Trophoblast cell (in vitro differentiated cells and primary cell): Measurements from ENCODE around the gene YWHAE.

Experiments
- DNase-seq, 2 donors: peaks; one replicate each; pipeline ENCODE4 v3.0.0-alpha.2; 2016
- H2AFZ ChIP-seq: 2 replicates; pipeline ENCODE4 v1.6.1; 2013; ENCODE audit warnings: low read length, moderate library complexity, mild to moderate bottlenecking; ENCODE audit not compliant: insufficient read depth, poor library complexity
- H2AK5ac ChIP-seq: 2 replicates; pipeline ENCODE4 v1.6.1; 2013; ENCODE audit warnings: mild to moderate bottlenecking, low read length
- H2BK120ac ChIP-seq: 2 replicates; pipeline ENCODE4 v1.6.1; 2013; ENCODE audit warnings: low read length, mild to moderate bottlenecking, moderate library complexity; ENCODE audit not compliant: insufficient read depth, poor library complexity
- H2BK12ac ChIP-seq: 2 replicates; pipeline ENCODE4 v1.6.1; 2013; ENCODE audit warnings: mild to moderate bottlenecking, low read length, moderate library complexity
- H2BK5ac ChIP-seq: 2 replicates; pipeline ENCODE4 v1.6.1; 2013; ENCODE audit warnings: low read length, low read depth, moderate library complexity, mild to moderate bottlenecking; ENCODE audit not compliant: poor library complexity
- H3K14ac ChIP-seq: 2 replicates; pipeline ENCODE4 v1.6.1; 2013; ENCODE audit warnings: mild to moderate bottlenecking, low read length
- H3K18ac ChIP-seq: 2 replicates; pipeline ENCODE4 v1.6.1; 2013; ENCODE audit warnings: mild to moderate bottlenecking, low read length
- H3K23ac ChIP-seq: 2 replicates; pipeline ENCODE4 v1.6.1; 2013; ENCODE audit warnings: low read length
- H3K27ac ChIP-seq: 2 replicates; pipeline ENCODE4 v1.5.1; 2013; ENCODE audit warnings: low read depth, mild to moderate bottlenecking, inconsistent platforms, low read length, moderate library complexity
- H3K27me3 ChIP-seq: 2 replicates; pipeline ENCODE4 v1.6.1; 2013; ENCODE audit warnings: inconsistent platforms, mild to moderate bottlenecking, low read length, moderate library complexity; ENCODE audit not compliant: insufficient read depth
- H3K36me3 ChIP-seq, 2 experiments: 1 replicate in 1 of 2; 2 replicates in 1 of 2; pipeline ENCODE4 v1.6.1; 2013; ENCODE audit warnings: low read length in 2 of 2, mild to moderate bottlenecking in 2 of 2, moderate library complexity in 1 of 2; ENCODE audit not compliant: insufficient read depth in 2 of 2, control insufficient read depth in 1 of 2
- H3K4ac ChIP-seq: 2 replicates; pipeline ENCODE4 v1.6.1; 2013; ENCODE audit warnings: low read depth, mild to moderate bottlenecking, low read length, moderate library complexity
- H3K4me1 ChIP-seq, 2 experiments: 1 replicate in 1 of 2; 2 replicates in 1 of 2; pipeline ENCODE4 v1.6.1; 2013; ENCODE audit warnings: low read length in 2 of 2, mild to moderate bottlenecking in 2 of 2, moderate library complexity in 1 of 2; ENCODE audit not compliant: insufficient read depth in 2 of 2, control insufficient read depth in 1 of 2
- H3K4me2 ChIP-seq: 2 replicates; pipeline ENCODE4 v1.6.1; 2013; ENCODE audit warnings: inconsistent platforms, mild to moderate bottlenecking, low read length, moderate library complexity
- H3K4me3 ChIP-seq: 2 replicates; pipeline ENCODE4 v1.5.1; 2013; ENCODE audit warnings: mild to moderate bottlenecking, low read depth, low read length, inconsistent platforms
- H3K79me1 ChIP-seq: one replicate; pipeline ENCODE4 v1.6.1; 2013; ENCODE audit warnings: low read length
- H3K79me2 ChIP-seq: 2 replicates; pipeline ENCODE4 v1.6.1; 2013; ENCODE audit warnings: low read length, mild to moderate bottlenecking; ENCODE audit not compliant: control insufficient read depth, insufficient read depth, poor library complexity
- H3K9ac ChIP-seq: 2 replicates; pipeline ENCODE4 v1.6.1; 2013; ENCODE audit warnings: mild to moderate bottlenecking, low read length
- H3K9me3 ChIP-seq: 2 replicates; pipeline ENCODE4 v1.6.1; 2013; ENCODE audit warnings: low read depth, mild to moderate bottlenecking, control low read depth, inconsistent platforms, low read length; ENCODE audit not compliant: insufficient read depth
- H4K12ac ChIP-seq: 2 replicates; pipeline ENCODE4 v1.6.1; 2013; ENCODE audit warnings: low read depth, mild to moderate bottlenecking, low read length, moderate library complexity
- H4K8ac ChIP-seq: 2 replicates; pipeline ENCODE4 v1.6.1; 2013; ENCODE audit warnings: low read depth, mild to moderate bottlenecking, low read length, moderate library complexity
- H4K91ac ChIP-seq: one replicate; pipeline ENCODE4 v1.6.1; 2013; ENCODE audit warnings: low read depth, mild to moderate bottlenecking, low read length, moderate library complexity
- WGBS: extraction: QIAGEN DNeasy Blood & Tissue Kit; methylation state at CpG from one replicate; pipeline ENCODE4 v1.1.7; 2013; ENCODE audit warnings: missing lambda C conversion rate; ENCODE audit not compliant: insufficient read length, insufficient coverage; ENCODE audit errors: extremely low coverage; 5-methylcytosine and 5-hydroxymethylcytosine counted together

The YWHAE gene

DNA sequence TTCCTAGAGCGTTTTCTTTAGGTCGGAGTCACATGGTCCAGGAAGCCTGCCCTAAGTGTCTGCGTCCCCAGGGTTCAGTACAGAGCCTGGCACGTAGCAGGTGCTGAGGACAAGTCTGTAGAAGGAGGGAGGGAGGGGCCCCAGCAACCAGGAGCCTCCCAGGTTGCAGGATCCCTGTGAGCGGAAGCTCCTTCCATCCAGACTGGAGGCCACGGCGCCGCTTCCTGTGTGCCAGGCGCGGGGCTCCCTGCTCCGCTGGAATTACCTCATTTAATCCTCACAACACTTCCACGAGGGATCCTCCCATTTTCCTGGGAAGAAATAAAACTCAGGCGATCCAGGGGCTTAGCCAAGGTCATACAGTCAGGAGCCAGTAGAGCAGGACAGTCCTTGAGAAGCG is 98.5 kb downstream of the YWHAE start:
- Histone ChIP-seq H3K9me3 (no peaks in the 10 kb centered on the region), H4K91ac (no peak overlapping the region), H3K27ac (no peak overlapping the region), H4K12ac (no peak overlapping the region), H2AFZ (no peak overlapping the region), H3K27me3 (no peaks in the 10 kb centered on the region), H3K18ac (no peak overlapping the region), H3K4ac (no peak overlapping the region), H3K14ac (no peak overlapping the region), H3K4me2 (no peak overlapping the region), H2BK5ac (no peak overlapping the region), H3K9ac (no peak overlapping the region), H3K36me3 (no peaks in the 10 kb centered on the region), H2BK12ac (no peak overlapping the region), H3K79me2 (no peaks in the 10 kb centered on the region), H3K23ac (no peak overlapping the region), H4K8ac (no peak overlapping the region), H2BK120ac (no peak overlapping the region), H3K79me1 (no peaks in the 10 kb centered on the region), H3K4me3 (no peak overlapping the region), H3K4me1 (no peaks in the 10 kb centered on the region), H2AK5ac (no peak overlapping the region)
- no CpG with 5 or more reads among the region's 14 CpGs for WGBS
- DNase-seq = no peak

DNA sequence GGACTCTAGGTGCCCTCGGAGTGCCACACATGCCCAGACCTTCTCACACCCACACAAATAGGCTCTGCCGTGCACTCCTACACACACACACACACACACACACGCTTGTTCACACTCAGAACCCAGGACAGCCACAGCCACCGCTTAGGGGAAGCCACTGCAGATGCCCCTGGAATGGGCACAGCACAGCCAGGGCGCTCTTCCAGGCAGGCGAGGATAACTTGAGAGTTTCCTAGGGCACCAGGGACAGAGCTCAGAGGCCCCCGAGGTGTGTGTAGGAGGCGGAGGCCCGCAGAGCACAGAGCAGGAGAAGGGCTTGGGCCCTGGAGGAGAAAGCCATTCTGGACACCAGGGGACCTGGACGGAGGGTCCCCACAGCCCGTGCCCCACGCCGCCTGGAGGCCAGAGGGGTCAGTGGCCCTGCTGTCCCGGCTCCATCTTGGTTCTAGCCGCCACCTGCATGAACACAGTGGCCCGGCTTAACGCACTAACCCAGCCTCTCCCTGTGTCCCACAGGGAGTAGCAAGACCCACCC is 99.6 kb downstream of the YWHAE start:
- Histone ChIP-seq H3K18ac (no peak overlapping the region), H2BK5ac (no peak overlapping the region), H3K27me3 (no peaks in the 10 kb centered on the region), H3K4me2 (no peak overlapping the region), H3K27ac (no peak overlapping the region), H4K91ac (no peak overlapping the region), H3K14ac (no peak overlapping the region), H3K36me3 (no peaks in the 10 kb centered on the region), H3K9ac (peak overlapping the region; percentile 38), H2BK12ac (no peak overlapping the region), H3K79me1 (no peaks in the 10 kb centered on the region), H2AK5ac (no peak overlapping the region), H3K4ac (no peak overlapping the region), H3K9me3 (peaks cover under 1% of the 10 kb centered on the region), H3K79me2 (no peaks in the 10 kb centered on the region), H2BK120ac (no peak overlapping the region), H3K4me3 (no peak overlapping the region), H4K12ac (no peak overlapping the region), H3K23ac (no peak overlapping the region), H4K8ac (no peak overlapping the region), H2AFZ (no peak overlapping the region), H3K4me1 (no peaks in the 10 kb centered on the region)
- DNase-seq = no peak
- no CpG with 5 or more reads among the region's 17 CpGs for WGBS

DNA sequence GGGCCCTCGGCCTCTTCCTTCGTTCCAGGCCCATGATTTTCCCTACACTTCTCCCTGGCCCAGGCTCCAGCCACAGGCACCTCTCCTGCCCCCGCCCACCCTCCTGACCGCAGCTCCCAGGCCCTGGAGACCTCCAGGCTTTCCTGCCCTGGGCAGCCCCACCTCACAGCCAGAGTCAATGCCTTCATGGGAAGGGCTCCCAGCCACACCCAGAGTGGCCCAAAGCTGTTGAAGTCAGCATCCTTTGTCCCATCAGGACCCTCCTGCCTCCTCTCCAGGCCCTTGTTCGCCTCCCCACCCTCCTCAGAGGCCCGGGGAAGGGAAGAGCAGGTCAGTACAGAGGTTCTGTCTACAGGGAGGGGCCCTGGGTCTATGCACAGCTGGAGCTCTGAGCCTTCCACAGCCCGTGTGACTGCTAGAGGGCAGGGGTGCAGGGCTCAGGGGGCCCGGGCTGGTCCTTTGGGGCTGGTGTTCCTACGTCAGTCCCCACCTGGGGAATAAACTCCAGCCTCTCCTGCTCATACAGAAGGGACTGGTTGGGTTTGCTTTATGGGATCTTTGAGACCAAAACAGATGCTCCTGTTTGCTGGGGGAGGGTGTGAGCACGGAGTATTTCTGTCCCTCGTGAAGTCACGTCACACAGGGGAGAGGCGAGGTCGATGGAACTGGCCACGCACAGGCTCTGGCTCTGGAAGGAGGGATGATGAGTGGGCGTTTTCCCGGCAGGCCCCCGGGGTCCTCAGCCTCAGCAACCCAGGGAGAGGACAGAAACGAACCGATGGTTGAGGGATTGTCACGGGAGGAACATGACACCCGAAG is 100.3 kb downstream of the YWHAE start:
- no peak overlapping the region for H2AK5ac ChIP-seq
- H3K4ac ChIP-seq = no peak overlapping the region
- WGBS = no CpG with 5 or more reads among the region's 22 CpGs
- no peak overlapping the region for H3K9ac ChIP-seq
- H4K8ac ChIP-seq = no peak overlapping the region
- no peak overlapping the region for H4K12ac ChIP-seq
- H3K23ac ChIP-seq = no peak overlapping the region
- no peak overlapping the region for H3K4me3 ChIP-seq
- H3K27ac ChIP-seq = no peak overlapping the region
- no peak overlapping the region for H3K14ac ChIP-seq
- H3K9me3 ChIP-seq = peaks cover 2% of the 10 kb centered on the region
- H2AFZ ChIP-seq = no peak overlapping the region
- H2BK120ac ChIP-seq = no peak overlapping the region
- no peaks in the 10 kb centered on the region for H3K4me1 ChIP-seq
- no peak overlapping the region for H3K4me2 ChIP-seq
- no peaks in the 10 kb centered on the region for H3K27me3 ChIP-seq
- DNase-seq = no peak
- H3K79me2 ChIP-seq = no peaks in the 10 kb centered on the region
- no peaks in the 10 kb centered on the region for H3K36me3 ChIP-seq
- no peaks in the 10 kb centered on the region for H3K79me1 ChIP-seq
- H2BK12ac ChIP-seq = no peak overlapping the region
- no peak overlapping the region for H4K91ac ChIP-seq
- no peak overlapping the region for H3K18ac ChIP-seq
- no peak overlapping the region for H2BK5ac ChIP-seq

DNA sequence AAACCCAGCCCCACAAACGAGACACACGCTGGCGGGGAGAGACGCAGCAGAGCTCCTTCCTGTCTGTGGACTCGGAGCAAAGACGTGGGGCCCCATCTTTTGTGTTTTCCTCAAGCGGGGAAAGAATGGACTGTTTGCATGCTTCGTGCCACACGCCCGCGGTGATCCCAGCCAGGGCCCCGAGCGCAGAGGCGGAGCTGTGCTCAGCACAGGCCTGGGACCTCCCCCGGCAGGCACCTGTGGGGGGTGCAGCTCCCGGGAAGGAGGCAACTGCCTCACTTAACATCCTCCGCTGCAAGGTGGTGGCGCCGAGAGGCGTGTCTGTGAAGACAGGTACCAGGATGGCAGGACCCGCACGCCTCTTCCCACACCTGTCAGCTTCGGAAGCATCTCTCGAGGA is 101.4 kb downstream of the YWHAE start:
- H3K79me1 ChIP-seq = no peaks in the 10 kb centered on the region
- no CpG with 5 or more reads among the region's 24 CpGs for WGBS

More for the DNA sequence above, 101.4 kb downstream of the YWHAE start:
- no peak overlapping the region for H3K18ac ChIP-seq
- no peaks in the 10 kb centered on the region for H3K27me3 ChIP-seq
- no peak overlapping the region for H3K23ac ChIP-seq
- H2BK120ac ChIP-seq = no peak overlapping the region
- peaks cover 2% of the 10 kb centered on the region for H3K9me3 ChIP-seq
- H3K27ac ChIP-seq = no peak overlapping the region
- no peak overlapping the region for H2AK5ac ChIP-seq
- H3K4ac ChIP-seq = no peak overlapping the region
- DNase-seq = no peak
- no peak overlapping the region for H3K14ac ChIP-seq
- H2BK5ac ChIP-seq = no peak overlapping the region
- no peak overlapping the region for H4K91ac ChIP-seq
- H3K4me2 ChIP-seq = no peak overlapping the region
- H3K4me1 ChIP-seq = no peaks in the 10 kb centered on the region
- no peak overlapping the region for H4K8ac ChIP-seq
- no peaks in the 10 kb centered on the region for H3K36me3 ChIP-seq
- H3K4me3 ChIP-seq = no peak overlapping the region
- H2BK12ac ChIP-seq = no peak overlapping the region
- no peak overlapping the region for H3K9ac ChIP-seq
- H2AFZ ChIP-seq = no peak overlapping the region
- no peaks in the 10 kb centered on the region for H3K79me2 ChIP-seq
- no peak overlapping the region for H4K12ac ChIP-seq
